ENCODE measurements around the gene UTY.
"Not testable (repeated sequence)": the region's sequence is repeated elsewhere in the genome, so short reads cannot be mapped to it uniquely, and the experiment has no call there.

Gene UTY

GRCh38 chrY:13299411-13299810, 180.4 kb downstream of the UTY start:
- no peak for DNase-seq (ENCODE audit: low read depth)

- DNase-seq (ENCODE audit: low read depth): no peak
These were observed 183.5 kb downstream of the UTY start for GRCh38 chrY:13296176-13296890.

GRCh38 chrY:13295026-13295425, 184.8 kb downstream of the UTY start:
- no peak for DNase-seq (ENCODE audit: low read depth)

- no peak for DNase-seq (ENCODE audit: low read depth)
These were observed 188.6 kb downstream of the UTY start for GRCh38 chrY:13291199-13291598.

DNA sequence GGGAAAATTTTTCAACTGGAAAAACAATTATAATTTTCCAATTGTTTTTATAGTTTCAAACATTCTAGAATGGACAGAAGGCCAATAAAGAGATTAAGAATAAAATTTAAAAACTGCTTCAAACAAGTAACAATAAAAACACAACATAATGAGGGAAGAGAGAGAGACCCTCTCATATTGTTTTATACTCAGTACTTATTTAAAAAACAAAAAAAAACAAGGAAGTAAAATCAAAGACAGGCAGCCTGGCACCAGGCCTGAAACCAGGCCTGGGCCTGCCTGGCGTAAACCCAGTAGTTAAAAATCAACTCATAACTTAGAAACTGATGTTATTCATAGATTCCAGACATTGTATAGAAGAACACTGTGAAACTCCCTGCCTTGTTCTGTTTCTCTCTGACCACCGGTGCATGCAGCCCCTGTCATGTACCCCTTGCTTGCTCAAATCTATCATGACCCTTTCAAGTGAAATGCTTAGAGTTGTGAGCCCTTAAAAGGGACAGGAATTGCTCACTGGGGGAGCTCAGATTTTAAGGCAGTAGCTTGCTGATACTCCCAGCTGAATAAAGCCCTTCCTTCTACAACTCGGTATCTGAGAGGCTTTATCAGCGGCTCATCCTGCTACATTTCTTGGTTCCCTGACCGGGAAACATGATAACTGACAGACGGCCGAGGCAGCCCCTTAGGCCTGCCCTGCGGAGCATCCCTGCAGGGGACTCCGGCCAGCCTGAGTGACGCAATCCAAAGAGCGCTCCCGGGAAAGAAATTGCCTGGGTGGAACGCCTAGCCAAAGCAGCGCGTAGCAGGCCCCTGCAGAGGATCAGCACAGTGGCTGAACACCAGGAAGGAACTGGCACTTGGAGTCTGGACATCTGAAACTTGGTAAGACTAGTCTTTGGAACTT, 197.4 kb downstream of the UTY start:
- not testable (repeated sequence) for DNase-seq (ENCODE audit: low read depth)

GRCh38 chrY:13279561-13279960, 200.3 kb downstream of the UTY start:
- no peak for DNase-seq (ENCODE audit: low read depth)

DNA sequence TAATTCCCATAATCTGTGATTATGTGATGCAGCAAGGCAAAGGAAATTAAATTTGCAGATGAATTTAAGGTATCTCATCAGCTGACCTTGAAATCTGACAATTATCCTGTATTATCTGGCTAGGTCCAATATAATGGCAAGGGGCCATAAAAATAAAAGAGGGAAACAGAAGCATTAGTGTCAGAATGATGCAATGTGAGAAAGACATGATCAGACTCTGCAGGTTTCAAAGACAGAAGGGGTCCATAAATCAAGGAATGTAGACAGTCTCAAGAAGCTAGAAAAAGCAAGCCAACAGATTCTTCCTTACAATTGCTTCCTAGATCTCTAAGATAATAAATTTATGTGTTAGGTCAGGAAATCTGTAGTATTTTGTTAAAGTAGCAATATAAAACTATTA, 208.1 kb downstream of the UTY start:
- DNase-seq (ENCODE audit: low read depth): no peak

- DNase-seq (ENCODE audit: low read depth): not testable (repeated sequence)
These were observed 225.8 kb downstream of the UTY start for GRCh38 chrY:13253941-13254440.

DNA sequence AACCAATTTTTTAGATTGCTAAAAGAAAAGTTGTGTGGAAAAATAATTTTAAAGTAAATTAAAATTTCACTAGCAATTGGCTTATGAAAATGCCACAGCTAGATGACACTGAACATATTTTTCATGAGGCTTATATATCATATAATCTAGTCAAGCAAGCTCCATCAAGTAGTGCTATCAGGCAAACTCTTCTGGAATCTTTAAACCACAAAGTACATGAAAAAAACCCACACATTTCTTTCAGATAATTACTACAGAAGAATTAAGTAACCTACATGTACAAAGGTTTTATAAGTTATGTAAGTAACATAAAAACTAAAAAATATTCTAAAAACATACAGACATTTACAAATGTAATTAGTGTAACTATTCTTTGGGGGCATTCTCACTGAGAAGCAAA, 229.4 kb downstream of the UTY start:
- no peak for DNase-seq (ENCODE audit: low read depth)

- DNase-seq (ENCODE audit: low read depth): no peak
These were observed 236.1 kb downstream of the UTY start for GRCh38 chrY:13243716-13244115.

- DNase-seq (ENCODE audit: low read depth): no peak
These were observed 245.9 kb downstream of the UTY start for GRCh38 chrY:13233901-13234300.

DNA sequence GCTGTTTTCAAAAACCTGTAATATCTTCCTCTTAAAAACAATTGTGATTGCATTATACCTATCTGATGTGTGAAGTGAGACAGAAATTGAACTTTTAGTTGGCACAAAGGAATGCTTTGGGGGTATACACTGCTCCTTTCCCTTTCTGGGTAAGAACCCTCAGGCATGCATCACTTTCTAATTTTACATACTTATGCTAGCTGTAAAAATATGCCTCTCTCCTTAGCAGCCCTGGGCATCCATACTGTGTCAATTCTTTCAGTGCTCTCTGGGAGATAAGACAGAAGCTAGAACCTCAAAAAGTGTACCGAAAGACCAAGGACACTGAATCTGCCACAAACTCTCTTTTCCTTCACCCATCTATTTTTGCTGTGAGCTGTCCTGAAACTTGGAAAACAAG, 246.7 kb downstream of the UTY start:
- no peak for DNase-seq (ENCODE audit: low read depth)

DNA sequence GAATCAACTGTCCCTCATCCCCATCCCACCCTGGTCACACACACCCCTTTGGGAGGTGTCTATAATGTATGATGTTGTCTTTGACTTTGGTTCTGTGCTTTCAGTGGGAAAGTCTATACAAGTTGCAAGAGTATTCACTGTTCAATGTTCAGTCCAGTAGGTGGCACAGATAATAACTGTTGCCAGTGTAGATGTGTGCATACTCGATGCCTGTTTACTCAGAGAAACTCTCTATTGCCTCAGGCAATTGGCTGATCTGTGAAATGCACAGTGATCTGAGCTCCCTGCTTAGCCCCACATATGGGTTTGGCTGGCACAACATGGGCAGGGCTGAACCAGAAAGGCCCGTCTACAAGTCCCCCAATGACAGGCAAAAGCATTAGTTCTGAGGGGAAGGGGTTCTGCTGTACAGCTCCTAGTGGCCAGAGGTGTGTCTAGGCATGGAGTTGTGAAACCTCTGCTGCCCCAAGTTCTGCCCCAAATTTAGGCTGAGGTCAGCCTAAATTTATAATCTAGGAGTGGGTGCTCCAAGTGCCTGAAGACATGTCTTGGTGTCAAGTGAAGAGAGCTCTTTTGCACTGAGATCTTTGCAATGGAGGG, 252.4 kb downstream of the UTY start:
- DNase-seq (ENCODE audit: low read depth): no peak

- no peak for DNase-seq (ENCODE audit: low read depth)
These were observed 268.7 kb downstream of the UTY start for GRCh38 chrY:13210961-13211646.

DNA sequence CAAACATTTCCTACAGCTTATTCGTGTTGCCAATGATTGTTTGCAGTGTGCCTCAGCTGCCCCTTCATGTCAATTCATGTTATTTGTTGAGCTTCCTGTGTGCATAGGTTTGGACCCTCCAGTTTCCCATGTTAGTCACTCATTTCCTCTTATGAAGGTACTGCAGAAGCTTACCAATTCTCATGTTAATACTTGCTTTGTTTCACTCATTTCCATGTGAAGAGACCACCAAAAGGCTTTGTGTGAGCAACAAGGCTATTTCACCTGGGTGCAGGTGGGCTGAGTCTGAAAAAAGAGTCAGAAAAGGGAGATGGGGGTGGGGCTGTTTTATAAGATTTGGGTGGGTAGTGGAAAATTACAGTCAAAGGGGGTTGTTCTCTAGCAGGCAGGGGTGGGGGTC, 274.6 kb downstream of the UTY start:
- no peak for DNase-seq (ENCODE audit: low read depth)
